Body of pancreas (tissue), 4 donors: Measurements from ENCODE around the gene CHRDL1. TPM values are rescaled to one million over a fixed set of nuclear protein-coding genes. Genes with fewer than 3 reads are reported as not detected.

Source experiments
- ATAC-seq: fragments of 150-250 bp; one replicate; pipeline ENCODE4 v1.9.1; 2016
- DNase-seq, 4 donors: peaks; one replicate each; pipeline ENCODE4 v3.0.0-alpha.2; 2019
- H3K27ac ChIP-seq, 4 donors: fragments of 200-600 bp; sonication (generic); 1 replicate in 3 of 4; 2 replicates in 1 of 4; pipeline versions ENCODE4 v1.5.1 to v1.6.1; 2016 to 2019; ENCODE audit warnings: mild to moderate bottlenecking in 1 of 4, mixed read lengths in 1 of 4, moderate library complexity in 1 of 4
- H3K27me3 ChIP-seq, 2 donors: fragments of 200-600 bp; sonication (generic); one replicate each; pipeline ENCODE4 v1.6.0; 2016; ENCODE audit warnings: mild to moderate bottlenecking in 1 of 2
- H3K36me3 ChIP-seq, 2 donors: fragments of 200-600 bp; sonication (generic); replicated peaks in 1 of 2; 2 replicates each; pipeline ENCODE4 v1.5.1; 2016; ENCODE audit warnings: low read depth in 2 of 2; ENCODE audit not compliant: insufficient read depth in 1 of 2
- H3K4me1 ChIP-seq: fragments of 200-600 bp; sonication (generic); one replicate; pipeline ENCODE4 v1.6.0; 2016
- H3K4me3 ChIP-seq, 2 donors: fragments of 200-600 bp; sonication (generic); 1 replicate in 1 of 2; 2 replicates in 1 of 2; pipeline ENCODE4 v1.5.1; 2016 to 2019
- H3K9me3 ChIP-seq, 3 donors: fragments of 200-600 bp; sonication (generic); 1 replicate in 2 of 3; 2 replicates in 1 of 3; pipeline ENCODE4 v1.5.1; 2016
- POLR2A ChIP-seq, 3 donors: fragments of 450-650 bp; IDR thresholded peaks; one replicate each; pipeline ENCODE4 v1.6.1; 2016; ENCODE audit warnings: antibody characterized with exemption in 3 of 3, mild to moderate bottlenecking in 2 of 3
- WGBS, 2 donors: methylation state at CpG; one replicate each; pipeline ENCODE4 v1.1.5; 2017; 5-methylcytosine and 5-hydroxymethylcytosine counted together
- intact Hi-C: fragments of 100-400 bp; cut with DNase I; formaldehyde crosslinking; loops from one replicate; pipeline ENCODE4 v1.15.1; 2023
- total RNA-seq, 2 donors: library from RNA; depleted of rRNA; stranded (reverse); fragments of >200 nt; gene quantifications; one replicate each; pipeline ENCODE4 v1.1.0, GENCODE V29; 2016
- TF ChIP-seq, protein P1 (sequence below), 7 experiments: fragments of 450-650 bp in 4 of 7; fragments of 200-600 bp in 3 of 7; sonication (generic) in 3 of 7; IDR thresholded peaks; one replicate each; pipeline ENCODE4 v1.5.1; 2016 to 2019; ENCODE audit warnings: antibody characterized with exemption in 7 of 7

The CHRDL1 gene
- total RNA-seq, 2 donors from 2014 or later: 13.0 to 16.5 TPM

DNA sequence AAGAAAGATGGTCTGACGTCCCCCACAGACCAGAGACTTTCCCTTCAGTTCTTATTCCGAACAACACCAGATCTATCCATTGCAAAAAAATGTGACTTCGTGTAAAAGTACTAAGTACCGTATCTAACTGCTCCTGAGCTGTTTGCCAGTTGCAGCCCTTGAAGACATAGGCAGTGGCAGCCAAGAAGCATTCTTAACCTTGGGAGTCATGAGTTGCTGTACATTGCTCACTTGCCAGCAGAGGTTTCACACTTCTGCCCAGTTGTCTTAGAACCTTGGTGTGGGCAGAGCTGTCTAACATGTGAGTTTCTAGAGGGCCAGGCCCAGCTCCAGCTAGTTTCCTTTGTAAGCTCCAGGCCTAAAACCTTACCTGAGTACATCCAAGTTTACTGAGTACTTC lies 10.5 kb upstream of the CHRDL1 start:
- no peak for ATAC-seq
- no peaks in the 10 kb centered on the region for H3K27me3 ChIP-seq
- H3K36me3 ChIP-seq: no peaks in the 10 kb centered on the region
- H3K4me3 ChIP-seq: no peak overlapping the region
- H3K4me1 ChIP-seq: no peaks in the 10 kb centered on the region
- no peak for DNase-seq
- no peak overlapping the region for H3K27ac ChIP-seq
- no peaks in the 10 kb centered on the region for H3K9me3 ChIP-seq
- intact Hi-C loops: no loop called here
- 53 to 71% methylated on average over 4 of the region's 4 CpGs for WGBS, 2 donors
- TF ChIP-seq, protein P1, sequence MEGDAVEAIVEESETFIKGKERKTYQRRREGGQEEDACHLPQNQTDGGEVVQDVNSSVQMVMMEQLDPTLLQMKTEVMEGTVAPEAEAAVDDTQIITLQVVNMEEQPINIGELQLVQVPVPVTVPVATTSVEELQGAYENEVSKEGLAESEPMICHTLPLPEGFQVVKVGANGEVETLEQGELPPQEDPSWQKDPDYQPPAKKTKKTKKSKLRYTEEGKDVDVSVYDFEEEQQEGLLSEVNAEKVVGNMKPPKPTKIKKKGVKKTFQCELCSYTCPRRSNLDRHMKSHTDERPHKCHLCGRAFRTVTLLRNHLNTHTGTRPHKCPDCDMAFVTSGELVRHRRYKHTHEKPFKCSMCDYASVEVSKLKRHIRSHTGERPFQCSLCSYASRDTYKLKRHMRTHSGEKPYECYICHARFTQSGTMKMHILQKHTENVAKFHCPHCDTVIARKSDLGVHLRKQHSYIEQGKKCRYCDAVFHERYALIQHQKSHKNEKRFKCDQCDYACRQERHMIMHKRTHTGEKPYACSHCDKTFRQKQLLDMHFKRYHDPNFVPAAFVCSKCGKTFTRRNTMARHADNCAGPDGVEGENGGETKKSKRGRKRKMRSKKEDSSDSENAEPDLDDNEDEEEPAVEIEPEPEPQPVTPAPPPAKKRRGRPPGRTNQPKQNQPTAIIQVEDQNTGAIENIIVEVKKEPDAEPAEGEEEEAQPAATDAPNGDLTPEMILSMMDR (IDR thresholded peaks at IDR 0.05): no peak
- no peak for TF ChIP-seq POLR2A (IDR thresholded peaks at IDR 0.05)

DNA sequence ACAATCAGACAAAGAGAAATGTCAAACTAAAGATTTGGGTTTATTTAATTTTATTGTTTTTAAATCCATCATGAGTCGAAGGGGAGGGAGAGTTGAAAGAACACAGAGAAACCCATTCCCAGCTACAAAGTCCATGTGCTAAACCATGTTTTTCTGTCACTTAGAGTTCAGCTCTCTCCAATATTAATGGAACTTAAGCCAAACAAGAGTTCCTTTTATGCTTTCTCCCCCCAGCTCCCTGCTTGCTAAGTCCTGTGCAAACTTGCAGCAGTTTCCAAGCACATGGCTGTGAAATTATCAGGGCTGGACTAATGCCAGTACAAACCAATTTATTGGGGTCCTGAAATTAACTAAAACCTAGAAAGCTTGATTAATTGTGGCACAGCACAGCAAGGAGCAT lies 9.7 kb upstream of the CHRDL1 start:
- no peaks in the 10 kb centered on the region for H3K4me1 ChIP-seq
- no peak for TF ChIP-seq POLR2A (IDR thresholded peaks at IDR 0.05)
- TF ChIP-seq, protein P1 (IDR thresholded peaks at IDR 0.05): no peak
- no peak for DNase-seq
- H3K4me3 ChIP-seq: no peak overlapping the region
- no peak overlapping the region for H3K27ac ChIP-seq
- 45 to 63% methylated on average over 1 of the region's 1 CpG for WGBS, 2 donors
- intact Hi-C loops: no loop called here
- no peaks in the 10 kb centered on the region for H3K9me3 ChIP-seq
- ATAC-seq: no peak
- no peaks in the 10 kb centered on the region for H3K27me3 ChIP-seq
- H3K36me3 ChIP-seq: no peaks in the 10 kb centered on the region

DNA sequence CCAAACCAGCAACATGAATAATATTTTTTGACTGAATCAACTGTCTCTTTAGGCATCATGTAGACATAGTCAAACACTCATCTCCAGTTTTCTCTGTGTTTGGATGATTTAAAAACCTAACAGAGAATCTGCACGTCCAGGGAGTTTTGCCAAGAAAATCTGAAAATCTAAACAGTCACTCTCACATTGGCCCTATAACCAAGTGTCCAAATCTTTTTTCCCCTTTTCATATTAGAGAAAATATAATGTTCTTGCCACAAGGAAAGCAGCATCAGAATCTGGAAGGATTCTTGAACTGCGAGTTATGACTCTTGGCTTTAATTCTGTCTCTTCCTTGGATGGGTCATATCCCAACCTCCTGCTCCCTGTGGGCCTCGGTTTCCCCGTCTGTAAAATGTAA lies 8.8 kb upstream of the CHRDL1 start:
- no peaks in the 10 kb centered on the region for H3K36me3 ChIP-seq
- no peaks in the 10 kb centered on the region for H3K9me3 ChIP-seq
- TF ChIP-seq POLR2A (IDR thresholded peaks at IDR 0.05): no peak
- TF ChIP-seq, protein P1 (IDR thresholded peaks at IDR 0.05): no peak
- intact Hi-C loops: no loop called here
- no peaks in the 10 kb centered on the region for H3K27me3 ChIP-seq
- DNase-seq (no peak), ATAC-seq (no peak)
- no peaks in the 10 kb centered on the region for H3K4me1 ChIP-seq
- no peak overlapping the region for H3K4me3 ChIP-seq
- 55 to 57% methylated on average over 4 of the region's 4 CpGs for WGBS, 2 donors
- no peak overlapping the region for H3K27ac ChIP-seq

DNA sequence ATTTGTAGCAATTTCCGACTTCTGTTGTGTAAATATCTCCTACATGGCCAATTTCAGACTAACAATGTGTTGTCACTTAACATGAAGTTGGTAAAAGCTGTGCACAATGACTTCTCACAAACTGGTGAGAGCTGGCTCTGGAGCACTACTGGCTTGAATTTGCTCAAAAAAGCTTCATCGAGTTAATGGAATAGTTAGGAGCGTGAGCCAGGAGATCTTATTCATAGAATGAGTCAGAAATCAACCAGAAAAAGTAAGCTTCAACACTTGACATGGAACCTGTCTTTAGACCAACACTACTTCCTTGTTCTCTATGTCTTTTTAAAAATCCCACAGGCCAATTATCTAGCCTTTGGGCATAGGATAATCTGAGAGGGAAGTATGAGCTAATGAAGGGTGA lies 7.9 kb upstream of the CHRDL1 start:
- Histone ChIP-seq H3K27me3 (no peaks in the 10 kb centered on the region), H3K36me3 (no peaks in the 10 kb centered on the region), H3K4me1 (no peaks in the 10 kb centered on the region), H3K4me3 (no peak overlapping the region), H3K9me3 (no peaks in the 10 kb centered on the region), H3K27ac (no peak overlapping the region)
- WGBS, 2 donors: 75 to 84% methylated on average over 3 of the region's 3 CpGs
- intact Hi-C loops: no loop called here
- DNase-seq: no peak
- TF ChIP-seq POLR2A (IDR thresholded peaks at IDR 0.05): no peak
- TF ChIP-seq, protein P1 (IDR thresholded peaks at IDR 0.05): no peak
- no peak for ATAC-seq

DNA sequence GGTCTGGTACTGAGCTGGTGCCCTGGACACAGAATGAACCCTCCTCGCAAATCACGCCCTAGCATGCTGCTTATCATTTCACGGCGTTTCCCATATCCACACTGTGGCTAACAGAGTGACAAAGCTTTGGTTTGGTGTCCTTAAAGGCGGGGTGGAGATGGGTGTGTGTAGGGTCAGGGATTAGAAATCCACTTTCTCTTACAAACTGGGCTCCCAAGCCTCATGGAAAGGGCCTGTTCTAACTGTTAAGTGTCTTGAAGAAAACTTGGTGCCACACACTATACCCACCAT lies 735 bp upstream of the CHRDL1 start:
- H3K27ac ChIP-seq: no peak overlapping the region
- DNase-seq (no peak), ATAC-seq (no peak)
- H3K36me3 ChIP-seq: no peaks in the 10 kb centered on the region
- no peaks in the 10 kb centered on the region for H3K27me3 ChIP-seq
- TF ChIP-seq, protein P1 (IDR thresholded peaks at IDR 0.05): no peak
- no peak for TF ChIP-seq POLR2A (IDR thresholded peaks at IDR 0.05)
- no peaks in the 10 kb centered on the region for H3K9me3 ChIP-seq
- 24 to 71% methylated on average over 1 to 5 of the region's 5 CpGs for WGBS, 2 donors
- H3K4me3 ChIP-seq: no peak overlapping the region
- no peaks in the 10 kb centered on the region for H3K4me1 ChIP-seq
- intact Hi-C loops: no loop called here
